ENCODE measurements around the gene HLCS.
"Not testable (repeated sequence)": the region's sequence is repeated elsewhere in the genome, so short reads cannot be mapped to it uniquely, and the experiment has no call there.

HLCS gene

DNA sequence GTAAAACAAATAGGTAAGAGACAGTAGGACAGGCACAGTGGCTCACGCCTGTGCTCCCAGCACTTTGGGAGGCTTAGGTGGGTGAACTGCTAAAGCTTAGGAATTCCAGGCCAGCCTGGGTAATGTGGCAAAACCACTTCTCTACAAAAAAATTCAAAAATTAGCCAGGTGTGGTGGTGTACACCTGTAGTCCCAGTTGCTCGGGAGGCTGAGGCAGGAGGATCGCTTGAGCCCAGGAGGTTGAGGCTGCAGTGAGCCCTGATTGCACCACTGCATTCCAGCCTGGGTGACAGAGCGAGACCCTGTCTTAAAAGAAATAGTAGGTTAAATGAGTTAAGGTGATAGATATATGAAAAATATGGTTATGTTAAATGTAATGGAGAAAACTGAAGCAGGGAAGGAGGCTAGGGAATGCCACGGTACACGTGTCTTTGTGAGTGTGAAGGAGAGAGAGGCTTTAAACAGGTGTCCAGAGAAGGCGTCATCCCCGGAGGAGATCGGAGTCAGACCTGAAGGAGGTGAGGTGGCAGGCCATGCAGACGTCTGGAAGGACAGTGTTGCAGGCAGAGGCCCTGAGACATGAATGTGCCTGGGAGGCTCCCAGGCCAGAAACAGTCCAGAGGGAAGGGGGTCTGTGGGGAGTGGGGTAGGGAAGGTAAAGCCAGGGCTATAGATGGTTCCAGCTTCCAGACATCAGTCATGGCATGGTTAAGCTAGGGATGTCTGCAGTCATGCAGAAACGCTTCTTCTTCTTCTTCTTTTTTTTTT is 32.8 kb upstream of the HLCS start:
- Histone ChIP-seq H3K4me3 (ENCODE audit: low read depth, low read length) (no peak overlapping the region), H3K27ac (ENCODE audit: extremely low read depth, low read depth, low read length) (no peak overlapping the region), H3K36me3 (ENCODE audit: control insufficient read depth in 2 of 2, insufficient read depth in 1 of 2, low read length in 2 of 2) (no peaks in the 10 kb centered on the region), H3K4me1 (ENCODE audit: control insufficient read depth, insufficient read depth, low read length) (no peaks in the 10 kb centered on the region), H3K9me3 (ENCODE audit: control insufficient read depth, insufficient read depth, low read depth, low read length) (no peaks in the 10 kb centered on the region)
- ChIA-PET POLR2A (interaction anchor here (0.6 to 1.2 kb wide), 2 partner anchors 10 to 21 kb away, joined by 3 to 7 read pairs; no protein-coding TSS in a partner anchor), CTCF (interaction anchor here (0.6 to 5.1 kb wide), 5 partner anchors 9 to 75 kb away, joined by 3 to 30 read pairs (median 6); no protein-coding TSS in a partner anchor)
- TF ChIP-seq EGR2 (tag by site-specific recombination; IDR thresholded peaks at IDR 0.05; ENCODE audit: low read depth) (no peak), ZNF747 (tag by site-specific recombination; IDR thresholded peaks at IDR 0.05) (no peak), ZNF677 (tag by site-specific recombination; IDR thresholded peaks at IDR 0.05) (no peak), ZNF214 (tag by site-specific recombination; IDR thresholded peaks at IDR 0.05; ENCODE audit: borderline replicate concordance) (no peak), ZNF670 (tag by site-specific recombination; IDR thresholded peaks at IDR 0.05; ENCODE audit: low read depth) (no peak), ZBTB7A (tag by site-specific recombination; IDR thresholded peaks at IDR 0.05; ENCODE audit: low read depth) (no peak), ZNF175 (tag by site-specific recombination; IDR thresholded peaks at IDR 0.05) (no peak), HOXD13 (CRISPR knock-in tag; IDR thresholded peaks at IDR 0.05; ENCODE audit: borderline replicate concordance) (no peak), ZNF23 (tag by site-specific recombination; IDR thresholded peaks at IDR 0.05; ENCODE audit: borderline replicate concordance) (no peak)
- TF ChIP-seq, protein P1, sequence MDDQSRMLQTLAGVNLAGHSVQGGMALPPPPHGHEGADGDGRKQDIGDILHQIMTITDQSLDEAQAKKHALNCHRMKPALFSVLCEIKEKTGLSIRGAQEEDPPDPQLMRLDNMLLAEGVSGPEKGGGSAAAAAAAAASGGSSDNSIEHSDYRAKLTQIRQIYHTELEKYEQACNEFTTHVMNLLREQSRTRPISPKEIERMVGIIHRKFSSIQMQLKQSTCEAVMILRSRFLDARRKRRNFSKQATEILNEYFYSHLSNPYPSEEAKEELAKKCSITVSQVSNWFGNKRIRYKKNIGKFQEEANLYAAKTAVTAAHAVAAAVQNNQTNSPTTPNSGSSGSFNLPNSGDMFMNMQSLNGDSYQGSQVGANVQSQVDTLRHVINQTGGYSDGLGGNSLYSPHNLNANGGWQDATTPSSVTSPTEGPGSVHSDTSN (CRISPR knock-in tag; IDR thresholded peaks at IDR 0.05) = no peak

DNA sequence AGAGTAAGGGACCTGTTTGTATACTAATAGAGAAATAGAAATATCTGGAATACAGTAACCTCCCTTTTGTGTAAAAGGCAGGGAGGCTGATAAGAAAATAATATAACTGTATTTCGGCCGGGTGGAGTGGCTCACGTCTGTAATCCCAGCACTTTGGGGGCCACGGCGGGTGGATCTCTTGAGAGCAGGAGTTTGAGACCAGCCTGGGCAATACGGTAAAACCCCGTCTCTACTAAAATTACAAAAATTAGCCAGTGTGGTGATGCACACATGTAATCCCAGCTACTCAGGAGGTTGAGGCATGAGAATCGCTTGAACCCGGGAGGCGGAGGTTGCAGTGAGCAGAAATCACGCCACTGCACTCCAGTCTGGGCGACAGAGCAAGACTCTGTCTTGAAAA is 28.8 kb upstream of the HLCS start:
- H3K36me3 ChIP-seq (ENCODE audit: control insufficient read depth in 2 of 2, insufficient read depth in 1 of 2, low read length in 2 of 2); CTCF ChIA-PET; H3K4me1 ChIP-seq (ENCODE audit: control insufficient read depth, insufficient read depth, low read length); H3K9me3 ChIP-seq (ENCODE audit: control insufficient read depth, insufficient read depth, low read depth, low read length); POLR2A ChIA-PET; H3K4me3 ChIP-seq (ENCODE audit: low read depth, low read length); H3K27ac ChIP-seq (ENCODE audit: extremely low read depth, low read depth, low read length): not testable (repeated sequence)

- ChIA-PET POLR2A (interaction anchor here (0.8 kb wide), 1 partner anchor 12 kb away, joined by 3 read pairs; the partner anchor contains the start of gene RIPPLY3), CTCF (interaction anchor here (0.7 kb wide), 1 partner anchor 53 kb away, joined by 3 read pairs; no protein-coding TSS in a partner anchor)
- TF ChIP-seq KLF9 (tag by site-specific recombination; IDR thresholded peaks at IDR 0.05; ENCODE audit: low read depth) = no peak
- TF ChIP-seq ZNF433 (tag by site-specific recombination; IDR thresholded peaks at IDR 0.05; ENCODE audit: low read depth) = no peak
- TF ChIP-seq, protein P2, sequence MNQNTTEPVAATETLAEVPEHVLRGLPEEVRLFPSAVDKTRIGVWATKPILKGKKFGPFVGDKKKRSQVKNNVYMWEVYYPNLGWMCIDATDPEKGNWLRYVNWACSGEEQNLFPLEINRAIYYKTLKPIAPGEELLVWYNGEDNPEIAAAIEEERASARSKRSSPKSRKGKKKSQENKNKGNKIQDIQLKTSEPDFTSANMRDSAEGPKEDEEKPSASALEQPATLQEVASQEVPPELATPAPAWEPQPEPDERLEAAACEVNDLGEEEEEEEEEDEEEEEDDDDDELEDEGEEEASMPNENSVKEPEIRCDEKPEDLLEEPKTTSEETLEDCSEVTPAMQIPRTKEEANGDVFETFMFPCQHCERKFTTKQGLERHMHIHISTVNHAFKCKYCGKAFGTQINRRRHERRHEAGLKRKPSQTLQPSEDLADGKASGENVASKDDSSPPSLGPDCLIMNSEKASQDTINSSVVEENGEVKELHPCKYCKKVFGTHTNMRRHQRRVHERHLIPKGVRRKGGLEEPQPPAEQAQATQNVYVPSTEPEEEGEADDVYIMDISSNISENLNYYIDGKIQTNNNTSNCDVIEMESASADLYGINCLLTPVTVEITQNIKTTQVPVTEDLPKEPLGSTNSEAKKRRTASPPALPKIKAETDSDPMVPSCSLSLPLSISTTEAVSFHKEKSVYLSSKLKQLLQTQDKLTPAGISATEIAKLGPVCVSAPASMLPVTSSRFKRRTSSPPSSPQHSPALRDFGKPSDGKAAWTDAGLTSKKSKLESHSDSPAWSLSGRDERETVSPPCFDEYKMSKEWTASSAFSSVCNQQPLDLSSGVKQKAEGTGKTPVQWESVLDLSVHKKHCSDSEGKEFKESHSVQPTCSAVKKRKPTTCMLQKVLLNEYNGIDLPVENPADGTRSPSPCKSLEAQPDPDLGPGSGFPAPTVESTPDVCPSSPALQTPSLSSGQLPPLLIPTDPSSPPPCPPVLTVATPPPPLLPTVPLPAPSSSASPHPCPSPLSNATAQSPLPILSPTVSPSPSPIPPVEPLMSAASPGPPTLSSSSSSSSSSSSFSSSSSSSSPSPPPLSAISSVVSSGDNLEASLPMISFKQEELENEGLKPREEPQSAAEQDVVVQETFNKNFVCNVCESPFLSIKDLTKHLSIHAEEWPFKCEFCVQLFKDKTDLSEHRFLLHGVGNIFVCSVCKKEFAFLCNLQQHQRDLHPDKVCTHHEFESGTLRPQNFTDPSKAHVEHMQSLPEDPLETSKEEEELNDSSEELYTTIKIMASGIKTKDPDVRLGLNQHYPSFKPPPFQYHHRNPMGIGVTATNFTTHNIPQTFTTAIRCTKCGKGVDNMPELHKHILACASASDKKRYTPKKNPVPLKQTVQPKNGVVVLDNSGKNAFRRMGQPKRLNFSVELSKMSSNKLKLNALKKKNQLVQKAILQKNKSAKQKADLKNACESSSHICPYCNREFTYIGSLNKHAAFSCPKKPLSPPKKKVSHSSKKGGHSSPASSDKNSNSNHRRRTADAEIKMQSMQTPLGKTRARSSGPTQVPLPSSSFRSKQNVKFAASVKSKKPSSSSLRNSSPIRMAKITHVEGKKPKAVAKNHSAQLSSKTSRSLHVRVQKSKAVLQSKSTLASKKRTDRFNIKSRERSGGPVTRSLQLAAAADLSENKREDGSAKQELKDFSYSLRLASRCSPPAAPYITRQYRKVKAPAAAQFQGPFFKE (tag by site-specific recombination; IDR thresholded peaks at IDR 0.05; ENCODE audit: borderline replicate concordance) = no peak
- TF ChIP-seq, protein P3, sequence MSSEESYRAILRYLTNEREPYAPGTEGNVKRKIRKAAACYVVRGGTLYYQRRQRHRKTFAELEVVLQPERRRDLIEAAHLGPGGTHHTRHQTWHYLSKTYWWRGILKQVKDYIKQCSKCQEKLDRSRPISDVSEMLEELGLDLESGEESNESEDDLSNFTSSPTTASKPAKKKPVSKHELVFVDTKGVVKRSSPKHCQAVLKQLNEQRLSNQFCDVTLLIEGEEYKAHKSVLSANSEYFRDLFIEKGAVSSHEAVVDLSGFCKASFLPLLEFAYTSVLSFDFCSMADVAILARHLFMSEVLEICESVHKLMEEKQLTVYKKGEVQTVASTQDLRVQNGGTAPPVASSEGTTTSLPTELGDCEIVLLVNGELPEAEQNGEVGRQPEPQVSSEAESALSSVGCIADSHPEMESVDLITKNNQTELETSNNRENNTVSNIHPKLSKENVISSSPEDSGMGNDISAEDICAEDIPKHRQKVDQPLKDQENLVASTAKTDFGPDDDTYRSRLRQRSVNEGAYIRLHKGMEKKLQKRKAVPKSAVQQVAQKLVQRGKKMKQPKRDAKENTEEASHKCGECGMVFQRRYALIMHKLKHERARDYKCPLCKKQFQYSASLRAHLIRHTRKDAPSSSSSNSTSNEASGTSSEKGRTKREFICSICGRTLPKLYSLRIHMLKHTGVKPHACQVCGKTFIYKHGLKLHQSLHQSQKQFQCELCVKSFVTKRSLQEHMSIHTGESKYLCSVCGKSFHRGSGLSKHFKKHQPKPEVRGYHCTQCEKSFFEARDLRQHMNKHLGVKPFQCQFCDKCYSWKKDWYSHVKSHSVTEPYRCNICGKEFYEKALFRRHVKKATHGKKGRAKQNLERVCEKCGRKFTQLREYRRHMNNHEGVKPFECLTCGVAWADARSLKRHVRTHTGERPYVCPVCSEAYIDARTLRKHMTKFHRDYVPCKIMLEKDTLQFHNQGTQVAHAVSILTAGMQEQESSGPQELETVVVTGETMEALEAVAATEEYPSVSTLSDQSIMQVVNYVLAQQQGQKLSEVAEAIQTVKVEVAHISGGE (tag by site-specific recombination; conservative IDR thresholded peaks at IDR 0.05; ENCODE audit: low read depth) = no peak
- no peak for TF ChIP-seq ZNF701 (tag by site-specific recombination; IDR thresholded peaks at IDR 0.05)
- TF ChIP-seq, protein P4, sequence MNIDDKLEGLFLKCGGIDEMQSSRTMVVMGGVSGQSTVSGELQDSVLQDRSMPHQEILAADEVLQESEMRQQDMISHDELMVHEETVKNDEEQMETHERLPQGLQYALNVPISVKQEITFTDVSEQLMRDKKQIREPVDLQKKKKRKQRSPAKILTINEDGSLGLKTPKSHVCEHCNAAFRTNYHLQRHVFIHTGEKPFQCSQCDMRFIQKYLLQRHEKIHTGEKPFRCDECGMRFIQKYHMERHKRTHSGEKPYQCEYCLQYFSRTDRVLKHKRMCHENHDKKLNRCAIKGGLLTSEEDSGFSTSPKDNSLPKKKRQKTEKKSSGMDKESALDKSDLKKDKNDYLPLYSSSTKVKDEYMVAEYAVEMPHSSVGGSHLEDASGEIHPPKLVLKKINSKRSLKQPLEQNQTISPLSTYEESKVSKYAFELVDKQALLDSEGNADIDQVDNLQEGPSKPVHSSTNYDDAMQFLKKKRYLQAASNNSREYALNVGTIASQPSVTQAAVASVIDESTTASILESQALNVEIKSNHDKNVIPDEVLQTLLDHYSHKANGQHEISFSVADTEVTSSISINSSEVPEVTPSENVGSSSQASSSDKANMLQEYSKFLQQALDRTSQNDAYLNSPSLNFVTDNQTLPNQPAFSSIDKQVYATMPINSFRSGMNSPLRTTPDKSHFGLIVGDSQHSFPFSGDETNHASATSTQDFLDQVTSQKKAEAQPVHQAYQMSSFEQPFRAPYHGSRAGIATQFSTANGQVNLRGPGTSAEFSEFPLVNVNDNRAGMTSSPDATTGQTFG (tag by site-specific recombination; IDR thresholded peaks at IDR 0.05; ENCODE audit: borderline replicate concordance) = no peak
Observed at GRCh38 chr21:36994501-36995158, 28.2 kb upstream of the HLCS start.

More at GRCh38 chr21:36994501-36995158, 28.2 kb upstream of the HLCS start:
- no peaks in the 10 kb centered on the region for H3K36me3 ChIP-seq (ENCODE audit: control insufficient read depth in 2 of 2, insufficient read depth in 1 of 2, low read length in 2 of 2)
- no peaks in the 10 kb centered on the region for H3K9me3 ChIP-seq (ENCODE audit: control insufficient read depth, insufficient read depth, low read depth, low read length)
- no peaks in the 10 kb centered on the region for H3K4me1 ChIP-seq (ENCODE audit: control insufficient read depth, insufficient read depth, low read length)
- no peak overlapping the region for H3K27ac ChIP-seq (ENCODE audit: extremely low read depth, low read depth, low read length)
- H3K4me3 ChIP-seq (ENCODE audit: low read depth, low read length) = no peak overlapping the region
